CD4-positive, alpha-beta T cell (primary cell): ENCODE data around the gene SSB. TPM values are rescaled to one million over a fixed set of nuclear protein-coding genes. Genes with fewer than 3 reads are reported as not detected.
"Not testable (repeated sequence)": the region's sequence is repeated elsewhere in the genome, so short reads cannot be mapped to it uniquely, and the experiment has no call there.

Experiments
- ATAC-seq: fragments of 200-7000 bp; cut with Tn5 transposase; one replicate; pipeline ENCODE4 v1.10.0; 2022; ENCODE audit warnings: mild to moderate bottlenecking; ENCODE audit not compliant: poor library complexity
- CTCF ChIA-PET: fragments of 350-600 bp; sonication (Branson Sonifier 250); formaldehyde crosslinking; loops from one replicate; lab custom pipeline; 2021; ENCODE audit warnings: antibody characterized with exemption, inconsistent platforms; lab: Charles Lee
- POLR2A ChIA-PET: fragments of 350-600 bp; sonication (Branson Sonifier 250); formaldehyde crosslinking; loops from one replicate; lab custom pipeline; 2021; ENCODE audit warnings: antibody characterized with exemption, inconsistent platforms; lab: Charles Lee
- DNase-seq, 14 experiments: peaks; one replicate each; pipeline ENCODE4 v3.0.0-alpha.2; 2013 to 2020; ENCODE audit warnings: mixed read lengths in 2 of 14
- H3K27ac ChIP-seq, 2 donors: one replicate each; pipeline versions ENCODE4 v1.5.1 to v1.7.0; 2013; ENCODE audit warnings: low read length in 2 of 2, low read depth in 1 of 2, mild to moderate bottlenecking in 1 of 2
- H3K27me3 ChIP-seq, 2 experiments: 1 replicate in 1 of 2; 2 replicates in 1 of 2; pipeline versions ENCODE4 v1.6.1 to v1.7.0; 2013; ENCODE audit warnings: low read length in 2 of 2, control low read depth in 1 of 2, mild to moderate bottlenecking in 1 of 2, moderate library complexity in 1 of 2; ENCODE audit not compliant: insufficient read depth in 2 of 2, control insufficient read depth in 1 of 2
- H3K36me3 ChIP-seq: one replicate; pipeline ENCODE4 v1.6.1; 2013; ENCODE audit warnings: low read length, control low read depth; ENCODE audit not compliant: insufficient read depth
- H3K4me1 ChIP-seq: one replicate; pipeline ENCODE4 v1.6.1; 2013; ENCODE audit warnings: low read length, control low read depth; ENCODE audit not compliant: insufficient read depth
- H3K4me3 ChIP-seq: one replicate; pipeline ENCODE4 v1.5.1; 2013; ENCODE audit warnings: mild to moderate bottlenecking, low read length, moderate library complexity
- H3K9me3 ChIP-seq, 2 experiments: 1 replicate in 1 of 2; 2 replicates in 1 of 2; pipeline versions ENCODE4 v1.6.1 to v1.7.0; 2013; ENCODE audit warnings: low read length in 2 of 2, mild to moderate bottlenecking in 2 of 2, control low read depth in 1 of 2, moderate library complexity in 1 of 2; ENCODE audit not compliant: control insufficient read depth in 1 of 2, insufficient read depth in 1 of 2
- H3K27ac Mint-ChIP-seq: one replicate; pipeline ENCODE4 v1.8.0; 2020; ENCODE audit warnings: mixed read lengths
- H3K27me3 Mint-ChIP-seq: one replicate; pipeline ENCODE4 v1.8.0; 2021; ENCODE audit warnings: mixed read lengths
- H3K36me3 Mint-ChIP-seq: one replicate; pipeline ENCODE4 v1.8.0; 2021; ENCODE audit warnings: low read depth, mixed read lengths
- H3K4me1 Mint-ChIP-seq: one replicate; pipeline ENCODE4 v1.8.0; 2021; ENCODE audit warnings: low read depth, mixed read lengths
- H3K4me3 Mint-ChIP-seq: one replicate; pipeline ENCODE4 v1.8.0; 2020; ENCODE audit warnings: mild to moderate bottlenecking, mixed read lengths
- H3K9me3 Mint-ChIP-seq: one replicate; pipeline ENCODE4 v1.8.0; 2020; ENCODE audit warnings: mixed read lengths
- CTCF ChIP-seq: fragments of 200-600 bp; IDR thresholded peaks from one replicate; pipeline ENCODE4 v1.8.0; 2022; ENCODE audit warnings: antibody characterized with exemption, mild to moderate bottlenecking
- intact Hi-C, 2 experiments: fragments of 100-400 bp; cut with DNase I in 1 of 2; cut with micrococcal nuclease in 1 of 2; formaldehyde crosslinking; loops; one replicate each; pipeline versions ENCODE4 v1.15.1 to v1.9.0; 2023 to 2025; cut with DNase I, micrococcal nuclease
- total RNA-seq, 174 experiments: library from RNA in 2 of 174; stranded (reverse) in 2 of 174; gene quantifications; one replicate each; pipeline ENCODE4 v1.2.3 and lab custom pipeline; 2021 to 2026

SSB gene
- total RNA-seq, 2 experiments from 2014 or later = 174 to 181 TPM

GRCh38 chr2:169853041-169853668, 54.5 kb downstream of the SSB start:
- intact Hi-C loops = no loop called here
- no peak for ATAC-seq
- no peak for TF ChIP-seq CTCF
- Histone ChIP-seq H3K4me3 (no peak overlapping the region), H3K9me3 (peaks cover 0 to 10% of the 10 kb centered on the region in 2 experiments), H3K27me3 (no peaks in the 10 kb centered on the region), H3K36me3 (peaks cover 3% of the 10 kb centered on the region), H3K4me1 (peaks cover 9% of the 10 kb centered on the region), H3K27ac (no peak overlapping the region)
- CTCF ChIA-PET = no interaction called here
- Mint-ChIP-seq H3K9me3 (no peaks in the 10 kb centered on the region), H3K4me1 (peaks cover 44% of the 10 kb centered on the region), H3K36me3 (peaks cover 44% of the 10 kb centered on the region), H3K27me3 (no peaks in the 10 kb centered on the region), H3K27ac (no peak overlapping the region), H3K4me3 (no peak overlapping the region)
- POLR2A ChIA-PET = no interaction called here
- DNase-seq = no peak

DNA sequence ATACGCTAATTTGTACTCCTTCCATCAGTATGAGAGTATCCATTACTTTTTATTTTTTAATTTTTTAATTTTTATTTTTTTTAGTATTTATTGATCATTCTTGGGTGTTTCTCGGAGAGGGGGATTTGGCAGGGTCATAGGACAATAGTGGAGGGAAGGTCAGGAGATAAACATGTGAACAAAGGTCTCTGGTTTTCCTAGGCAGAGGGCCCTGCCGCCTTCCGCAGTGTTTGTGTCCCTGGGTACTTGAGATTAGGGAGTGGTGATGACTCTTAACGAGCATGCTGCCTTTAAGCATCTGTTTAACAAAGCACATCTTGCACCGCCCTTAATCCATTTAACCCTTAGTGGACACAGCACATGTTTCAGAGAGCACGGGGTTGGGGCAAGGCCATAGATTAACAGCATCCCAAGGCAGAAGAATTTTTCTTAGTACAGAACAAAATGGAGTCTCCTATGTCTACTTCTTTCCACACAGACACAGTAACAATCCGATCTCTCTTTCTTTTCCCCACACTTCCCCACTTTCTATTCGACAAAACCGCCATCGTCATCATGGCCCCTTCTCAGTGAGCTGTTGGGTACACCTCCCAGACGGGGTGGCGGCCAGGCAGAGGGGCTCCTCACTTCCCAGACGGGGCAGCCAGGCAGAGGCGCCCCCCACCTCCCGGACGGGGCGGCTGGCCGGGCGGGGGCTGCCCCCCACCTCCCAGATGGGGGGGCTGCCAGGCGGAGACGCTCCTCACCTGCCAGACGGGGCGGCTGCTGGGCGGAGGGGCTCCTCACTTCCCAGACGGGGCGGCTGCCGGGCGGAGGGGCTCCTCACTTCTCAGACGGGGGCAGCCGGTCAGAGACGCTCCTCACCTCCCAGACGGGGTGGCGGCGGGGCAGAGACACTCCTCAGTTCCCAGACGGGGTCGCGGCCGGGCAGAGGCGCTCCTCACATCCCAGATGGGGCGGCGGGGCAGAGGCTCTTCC, 56.9 kb downstream of the SSB start:
- peaks cover 0 to 10% of the 10 kb centered on the region in 2 experiments for H3K9me3 ChIP-seq
- POLR2A ChIA-PET, H3K27ac Mint-ChIP-seq: not testable (repeated sequence)

GRCh38 chr2:169859423-169859822, 60.8 kb downstream of the SSB start:
- no peak overlapping the region for H3K27ac ChIP-seq
- peaks cover 4% of the 10 kb centered on the region for H3K36me3 ChIP-seq
- no peaks in the 10 kb centered on the region for H3K27me3 Mint-ChIP-seq
- H3K9me3 ChIP-seq = peaks cover 0 to 10% of the 10 kb centered on the region in 2 experiments
- ATAC-seq (no peak), DNase-seq (no peak)
- H3K36me3 Mint-ChIP-seq = peaks cover 19% of the 10 kb centered on the region
- H3K4me1 ChIP-seq = no peaks in the 10 kb centered on the region
- H3K27me3 ChIP-seq = no peaks in the 10 kb centered on the region
- intact Hi-C loops = no loop called here
- POLR2A ChIA-PET = no interaction called here
- CTCF ChIA-PET = no interaction called here
- H3K4me3 Mint-ChIP-seq = no peak overlapping the region
- H3K27ac Mint-ChIP-seq = no peak overlapping the region
- peaks cover 29% of the 10 kb centered on the region for H3K4me1 Mint-ChIP-seq
- TF ChIP-seq CTCF = no peak
- no peaks in the 10 kb centered on the region for H3K9me3 Mint-ChIP-seq
- H3K4me3 ChIP-seq = no peak overlapping the region

More for the DNA sequence above, 56.9 kb downstream of the SSB start:
- H3K36me3 ChIP-seq, H3K27me3 Mint-ChIP-seq, H3K4me3 Mint-ChIP-seq, H3K4me3 ChIP-seq, CTCF ChIA-PET, ATAC-seq, H3K27me3 ChIP-seq, H3K4me1 ChIP-seq, intact Hi-C loops, H3K9me3 Mint-ChIP-seq, DNase-seq, H3K27ac ChIP-seq: not testable (repeated sequence)
- Mint-ChIP-seq H3K36me3 (peaks cover 32% of the 10 kb centered on the region), H3K4me1 (peaks cover 28% of the 10 kb centered on the region)
